Endothelial cell of umbilical vein (primary cell): ENCODE results near the gene INPP5F. TPM values are rescaled to one million over a fixed set of nuclear protein-coding genes. Genes with fewer than 3 reads are reported as not detected.

ENCODE experiments used
- BruUV-seq: library from RNA; stranded (reverse); fragments of 400-500 nt; replicated peaks from 2 replicates; lab custom pipeline; 2021; lab: Mats Ljungman, UMichigan
- CTCF ChIA-PET: fragments of 300-600, 350-600 bp; sonication (Branson Sonifier 250); formaldehyde crosslinking; loops from one replicate; lab custom pipeline; 2021; ENCODE audit warnings: antibody characterized with exemption, inconsistent platforms; lab: Charles Lee
- POLR2A ChIA-PET: fragments of 300-600, 350-600 bp; sonication (Branson Sonifier 250); formaldehyde crosslinking; loops from one replicate; lab custom pipeline; 2021; ENCODE audit warnings: antibody characterized with exemption, inconsistent platforms; lab: Charles Lee
- DNase-seq: peaks from one replicate; pipeline ENCODE4 v3.0.0-alpha.2; 2011; ENCODE audit warnings: low read depth, low spot score
- FAIRE-seq: peaks from 2 replicates; lab custom pipeline; 2011; peaks lifted over from hg19 to GRCh38; lab: Jason Lieb, UNC
- H2AFZ ChIP-seq: 2 replicates; pipeline ENCODE4 v1.6.0; 2012; ENCODE audit warnings: low read depth, low read length, control low read depth, inconsistent platforms
- H3K27ac ChIP-seq: 2 replicates; pipeline ENCODE4 v1.5.1; 2011; ENCODE audit warnings: low read depth, mild to moderate bottlenecking, control low read depth, low read length, moderate library complexity; ENCODE audit not compliant: insufficient read depth
- H3K27me3 ChIP-seq, 2 experiments: 2 replicates each; pipeline versions ENCODE4 v1.6.0 to v1.6.1; 2011; ENCODE audit warnings: low read length in 2 of 2, mixed read lengths in 1 of 2; ENCODE audit not compliant: control insufficient read depth in 2 of 2, insufficient read depth in 2 of 2
- H3K36me3 ChIP-seq, 2 experiments: 2 replicates in 1 of 2; 3 replicates in 1 of 2; pipeline ENCODE4 v1.5.1; 2011; ENCODE audit warnings: low read length in 2 of 2, mild to moderate bottlenecking in 1 of 2, moderate library complexity in 1 of 2; ENCODE audit not compliant: control insufficient read depth in 2 of 2, insufficient read depth in 2 of 2; ENCODE audit errors: extremely low read depth in 1 of 2
- H3K4me1 ChIP-seq: 3 replicates; pipeline ENCODE4 v1.5.1; 2011; ENCODE audit warnings: mild to moderate bottlenecking, low read length; ENCODE audit not compliant: control insufficient read depth, insufficient read depth; ENCODE audit errors: extremely low read depth
- H3K4me2 ChIP-seq: 2 replicates; pipeline ENCODE4 v1.6.1; 2011; ENCODE audit warnings: low read length, control low read depth, mixed read lengths; ENCODE audit not compliant: insufficient read depth
- H3K4me3 ChIP-seq, 3 experiments: fragments of 200-600 bp in 1 of 3; sonication (generic), shearing (Covaris generic) in 1 of 3; replicated peaks in 1 of 3; 2 replicates each; pipeline ENCODE4 v1.5.1; 2011 to 2016; ENCODE audit warnings: control low read depth in 3 of 3, low read length in 3 of 3, mild to moderate bottlenecking in 2 of 3, inconsistent platforms in 1 of 3, low read depth in 1 of 3, moderate library complexity in 1 of 3; ENCODE audit not compliant: insufficient read depth in 1 of 3
- H3K79me2 ChIP-seq: 2 replicates; pipeline ENCODE4 v1.6.0; 2012; ENCODE audit warnings: low read length, inconsistent platforms; ENCODE audit not compliant: control insufficient read depth, insufficient read depth
- H3K9ac ChIP-seq: replicated peaks from 2 replicates; pipeline ENCODE3; 2011; ENCODE audit warnings: low read length, control low read depth; ENCODE audit not compliant: insufficient read depth; ENCODE audit errors: extremely low read depth
- H3K9me1 ChIP-seq: replicated peaks from 3 replicates; pipeline ENCODE4 v1.6.0; 2011; ENCODE audit warnings: mild to moderate bottlenecking, low read length; ENCODE audit not compliant: control insufficient read depth, insufficient read depth; ENCODE audit errors: extremely low read depth
- H3K9me3 ChIP-seq: replicated peaks from 2 replicates; pipeline ENCODE4 v1.5.1; 2012; ENCODE audit warnings: low read length, inconsistent platforms; ENCODE audit not compliant: control insufficient read depth, insufficient read depth
- H4K20me1 ChIP-seq: replicated peaks from 2 replicates; pipeline ENCODE3; 2011; ENCODE audit warnings: mild to moderate bottlenecking, low read length; ENCODE audit not compliant: control insufficient read depth, insufficient read depth; ENCODE audit errors: extremely low read depth
- CTCF ChIP-seq, 2 donors: IDR thresholded peaks; 1 replicate in 1 of 2; 2 replicates in 1 of 2; pipeline ENCODE4 v1.5.1; 2011; ENCODE audit warnings: low read length in 2 of 2, mild to moderate bottlenecking in 2 of 2, moderate library complexity in 2 of 2, control low read depth in 1 of 2, inconsistent platforms in 1 of 2, low read depth in 1 of 2; ENCODE audit not compliant: insufficient read depth in 1 of 2; ENCODE audit errors: extremely low read depth in 1 of 2
- EZH2 ChIP-seq: IDR thresholded peaks from 2 replicates; pipeline ENCODE4 v1.6.1; 2012; ENCODE audit warnings: borderline replicate concordance, low read depth, mild to moderate bottlenecking, moderate library complexity, low read length, inconsistent platforms; ENCODE audit not compliant: severe bottlenecking
- FOS ChIP-seq: IDR thresholded peaks from 2 replicates; pipeline ENCODE4 v1.6.1; 2011; ENCODE audit warnings: mild to moderate bottlenecking, low read length, moderate library complexity, borderline replicate concordance; ENCODE audit not compliant: insufficient read depth
- GATA2 ChIP-seq: IDR thresholded peaks from 2 replicates; pipeline ENCODE4 v1.7.0; 2011; ENCODE audit warnings: low read depth, mild to moderate bottlenecking, moderate library complexity, mixed read lengths, low read length; ENCODE audit not compliant: insufficient read length, insufficient read depth
- JUN ChIP-seq: IDR thresholded peaks from 2 replicates; pipeline ENCODE4 v1.6.1; 2011; ENCODE audit warnings: borderline replicate concordance, low read depth; ENCODE audit not compliant: insufficient read length, insufficient read depth
- MAX ChIP-seq: IDR thresholded peaks from 2 replicates; pipeline ENCODE4 v1.6.1; 2011; ENCODE audit not compliant: insufficient read depth, insufficient read length
- MYC ChIP-seq: IDR thresholded peaks from one replicate; pipeline ENCODE4 v1.6.1; 2011; ENCODE audit warnings: mild to moderate bottlenecking, low read depth, low read length
- POLR2A ChIP-seq: IDR thresholded peaks from 2 replicates; pipeline ENCODE4 v1.6.1; 2012; ENCODE audit warnings: low read depth, mild to moderate bottlenecking, control low read depth, low read length
- POLR2AphosphoS5 ChIP-seq: IDR thresholded peaks from 2 replicates; pipeline ENCODE4 v1.6.1; 2012; ENCODE audit warnings: low read depth, mild to moderate bottlenecking, control low read depth, low read length, moderate library complexity; ENCODE audit not compliant: insufficient read depth
- dilution Hi-C: fragments of 300-500 bp; cut with MboI; formaldehyde crosslinking; loops from one replicate; pipeline ENCODE4 v1.15.0; 2019; ENCODE audit warnings: low sequenced_read_pairs; ENCODE audit not compliant: extremely low pct_ligation_motif_present
- intact Hi-C: fragments of 100-400 bp; cut with micrococcal nuclease; formaldehyde crosslinking; loops from one replicate; pipeline ENCODE4 v1.10.0; 2022
- polyA plus RNA-seq, 4 experiments: library from polyadenylated mRNA; depleted of rRNA in 3 of 4; stranded (reverse) in 3 of 4; unstranded in 1 of 4; fragments of >200 nt; gene quantifications; 2 replicates each; pipeline versions ENCODE4 v1.2.1 to v1.2.3, GENCODE V29; 2011 to 2012; ENCODE audit warnings: missing spikeins in 1 of 4
- total RNA-seq: library from RNA; stranded (reverse); gene quantifications from 2 replicates; pipeline ENCODE4 v1.2.3, GENCODE V29; 2021

Gene INPP5F
- total and polyA plus RNA-seq, 2 donors (not counting 3 experiments of a cell fraction or from before 2014, with no cell fraction given) = 6.1 to 20.3 TPM

- DNase-seq = peak; percentile 63
Measured at GRCh38 chr10:119687192-119688032, 38.4 kb upstream of the INPP5F start.

GRCh38 chr10:119688033-119688508, 37.8 kb upstream of the INPP5F start:
- no peak overlapping the region for H3K4me3 ChIP-seq
- H2AFZ ChIP-seq = peak overlapping the region; percentile 55
- ChIA-PET POLR2A (interaction anchor here (1.1 to 2.3 kb wide), 6 partner anchors 10 to 204 kb away, joined by 4 to 9 read pairs (median 6); partner anchors contain the start of genes BAG3, INPP5F and SEC23IP), CTCF (interaction anchor here (0.8 to 3.7 kb wide), 13 partner anchors 8 to 649 kb away, joined by 3 to 85 read pairs (median 10); partner anchors contain the start of genes BAG3, INPP5F and MCMBP)
- no peaks in the 10 kb centered on the region for H3K79me2 ChIP-seq
- intact Hi-C loops (no loop called here), dilution Hi-C loops (no loop called here)
- FAIRE-seq (no peak), DNase-seq (no peak)
- no peaks in the 10 kb centered on the region for H3K9me3 ChIP-seq
- no peak overlapping the region for H3K9ac ChIP-seq
- BruUV-seq = no TSS peak
- no peaks in the 10 kb centered on the region for H4K20me1 ChIP-seq
- no peaks in the 10 kb centered on the region for H3K36me3 ChIP-seq
- no peaks in the 10 kb centered on the region for H3K27me3 ChIP-seq
- TF ChIP-seq POLR2AphosphoS5 (no peak), GATA2 (no peak), JUN (no peak), POLR2A (no peak), MAX (no peak), MYC (no peak), CTCF (IDR thresholded peaks at IDR 0.05; ENCODE audit: extremely low read depth in 1 of 2, insufficient read depth in 1 of 2, low read depth in 1 of 2, low read length in 2 of 2) (no peak), EZH2 (no peak), FOS (no peak)
- no peaks in the 10 kb centered on the region for H3K9me1 ChIP-seq
- no peak overlapping the region for H3K4me2 ChIP-seq
- peak overlapping the region; percentile 88 for H3K27ac ChIP-seq
- H3K4me1 ChIP-seq = peaks cover 13% of the 10 kb centered on the region

More at GRCh38 chr10:119687192-119688032, 38.4 kb upstream of the INPP5F start:
- Histone ChIP-seq H4K20me1 (no peaks in the 10 kb centered on the region), H2AFZ (peak overlapping the region; percentile 55), H3K4me1 (peaks cover 13% of the 10 kb centered on the region), H3K4me2 (peak overlapping the region; percentile 63), H3K9me3 (no peaks in the 10 kb centered on the region), H3K27ac (peak overlapping the region; percentile 88), H3K9ac (peak overlapping the region; percentile 72), H3K79me2 (no peaks in the 10 kb centered on the region), H3K4me3 (peak overlapping the region in 2 of 3 experiments; percentile 20 to 26), H3K36me3 (no peaks in the 10 kb centered on the region), H3K27me3 (no peaks in the 10 kb centered on the region), H3K9me1 (no peaks in the 10 kb centered on the region)
- no peak for FAIRE-seq
- TF ChIP-seq MYC = no peak
- no peak for TF ChIP-seq MAX
- TSS peak; percentile 94 for BruUV-seq
- intact Hi-C loops = loop anchor here (2.0 kb wide), 3 partner anchors 83 to 229 kb away; no protein-coding TSS in a partner anchor
- ChIA-PET POLR2A (interaction anchor here (1.1 to 2.3 kb wide), 6 partner anchors 11 to 205 kb away, joined by 4 to 9 read pairs (median 6); partner anchors contain the start of genes BAG3, INPP5F and SEC23IP), CTCF (interaction anchor here (0.5 to 3.7 kb wide), 35 partner anchors 7 to 650 kb away, joined by 3 to 85 read pairs (median 5); partner anchors contain the start of genes BAG3, INPP5F and MCMBP)
- dilution Hi-C loops = no loop called here
